Colonic mucosa (tissue), 4 donors: ENCODE results near the gene SLC22A3. TPM values are rescaled to one million over a fixed set of nuclear protein-coding genes. Genes with fewer than 3 reads are reported as not detected.

Experiments used
- DNase-seq: peaks from one replicate; pipeline ENCODE4 v3.0.0-alpha.2; 2020
- H3K27ac ChIP-seq: fragments of 200-600 bp; one replicate; pipeline ENCODE4 v1.8.0; 2021
- H3K27me3 ChIP-seq: fragments of 200-600 bp; one replicate; pipeline ENCODE4 v1.8.0; 2021
- H3K36me3 ChIP-seq: fragments of 200-600 bp; one replicate; pipeline ENCODE4 v1.8.0; 2021
- H3K4me1 ChIP-seq: fragments of 200-600 bp; one replicate; pipeline ENCODE4 v1.8.0; 2021; ENCODE audit warnings: mild to moderate bottlenecking
- H3K4me3 ChIP-seq: fragments of 200-600 bp; one replicate; pipeline ENCODE4 v1.8.0; 2021
- H3K9ac ChIP-seq, 2 donors: one replicate each; pipeline ENCODE4 v1.7.0; 2013; ENCODE audit warnings: control low read depth in 2 of 2, low read depth in 2 of 2, low read length in 2 of 2
- H3K9me3 ChIP-seq: fragments of 200-600 bp; one replicate; pipeline ENCODE4 v1.8.0; 2021
- intact Hi-C: fragments of 100-400 bp; cut with DNase I; formaldehyde crosslinking; loops from one replicate; pipeline ENCODE4 v1.14.1; 2022
- total RNA-seq, 2 donors: library from RNA; stranded (reverse); fragmentation: NEBNext Ultra II Directional in 1 of 2; extraction: Animal tissue kit (Norgen Biotek cat#: 25700) in 1 of 2; gene quantifications; one replicate each; pipeline ENCODE4 v1.2.1, GENCODE V29; 2021
- TF ChIP-seq, protein P1 (sequence below): fragments of 200-600 bp; IDR thresholded peaks from one replicate; pipeline ENCODE4 v1.8.0; 2022; ENCODE audit warnings: antibody characterized with exemption, mild to moderate bottlenecking
- donor health status: healthy.
- donor health status: DM: no; HTN: no; CAD: no.
- donor health status: DM: no; HTN: no; CAD: no.

The SLC22A3 gene
- total RNA-seq, 2 donors from 2014 or later = 2.1 to 2.5 TPM

DNA sequence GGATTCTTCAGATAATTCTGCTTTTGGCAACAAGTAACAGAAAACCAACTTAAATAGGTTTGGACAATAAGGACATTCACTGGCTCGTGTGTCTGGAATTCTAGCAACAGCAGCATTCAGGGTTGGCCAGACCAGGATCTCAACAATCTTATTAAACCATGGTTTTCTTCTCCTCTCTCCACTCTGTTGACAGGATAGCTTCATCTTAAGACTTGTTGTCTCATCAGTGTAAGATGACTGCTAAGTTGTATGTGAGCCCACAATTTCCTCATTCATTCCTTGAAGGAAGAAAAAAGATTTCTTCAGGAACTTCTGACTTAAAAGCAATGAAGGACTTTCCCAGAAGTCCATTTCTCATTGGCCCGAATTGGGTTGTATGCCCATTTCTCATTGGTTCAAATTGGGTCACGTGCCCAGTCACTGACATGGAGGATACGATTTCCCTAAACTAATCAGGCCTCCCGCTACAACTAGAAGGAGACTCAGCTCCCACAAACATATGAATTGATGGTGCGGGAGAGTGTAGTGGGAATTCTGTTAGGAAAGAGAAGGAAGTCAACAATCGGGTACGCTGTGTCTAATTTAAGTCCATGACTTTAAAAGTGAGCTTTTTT is 83.7 kb downstream of the SLC22A3 start:
- no peaks in the 10 kb centered on the region for H3K4me1 ChIP-seq
- H3K36me3 ChIP-seq = no peaks in the 10 kb centered on the region
- no peak overlapping the region for H3K4me3 ChIP-seq
- H3K9ac ChIP-seq = no peak overlapping the region
- intact Hi-C loops = no loop called here
- DNase-seq = no peak
- no peaks in the 10 kb centered on the region for H3K9me3 ChIP-seq
- no peaks in the 10 kb centered on the region for H3K27me3 ChIP-seq
- TF ChIP-seq, protein P1, sequence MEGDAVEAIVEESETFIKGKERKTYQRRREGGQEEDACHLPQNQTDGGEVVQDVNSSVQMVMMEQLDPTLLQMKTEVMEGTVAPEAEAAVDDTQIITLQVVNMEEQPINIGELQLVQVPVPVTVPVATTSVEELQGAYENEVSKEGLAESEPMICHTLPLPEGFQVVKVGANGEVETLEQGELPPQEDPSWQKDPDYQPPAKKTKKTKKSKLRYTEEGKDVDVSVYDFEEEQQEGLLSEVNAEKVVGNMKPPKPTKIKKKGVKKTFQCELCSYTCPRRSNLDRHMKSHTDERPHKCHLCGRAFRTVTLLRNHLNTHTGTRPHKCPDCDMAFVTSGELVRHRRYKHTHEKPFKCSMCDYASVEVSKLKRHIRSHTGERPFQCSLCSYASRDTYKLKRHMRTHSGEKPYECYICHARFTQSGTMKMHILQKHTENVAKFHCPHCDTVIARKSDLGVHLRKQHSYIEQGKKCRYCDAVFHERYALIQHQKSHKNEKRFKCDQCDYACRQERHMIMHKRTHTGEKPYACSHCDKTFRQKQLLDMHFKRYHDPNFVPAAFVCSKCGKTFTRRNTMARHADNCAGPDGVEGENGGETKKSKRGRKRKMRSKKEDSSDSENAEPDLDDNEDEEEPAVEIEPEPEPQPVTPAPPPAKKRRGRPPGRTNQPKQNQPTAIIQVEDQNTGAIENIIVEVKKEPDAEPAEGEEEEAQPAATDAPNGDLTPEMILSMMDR = no peak
- peak overlapping the region; percentile 29 for H3K27ac ChIP-seq

DNA sequence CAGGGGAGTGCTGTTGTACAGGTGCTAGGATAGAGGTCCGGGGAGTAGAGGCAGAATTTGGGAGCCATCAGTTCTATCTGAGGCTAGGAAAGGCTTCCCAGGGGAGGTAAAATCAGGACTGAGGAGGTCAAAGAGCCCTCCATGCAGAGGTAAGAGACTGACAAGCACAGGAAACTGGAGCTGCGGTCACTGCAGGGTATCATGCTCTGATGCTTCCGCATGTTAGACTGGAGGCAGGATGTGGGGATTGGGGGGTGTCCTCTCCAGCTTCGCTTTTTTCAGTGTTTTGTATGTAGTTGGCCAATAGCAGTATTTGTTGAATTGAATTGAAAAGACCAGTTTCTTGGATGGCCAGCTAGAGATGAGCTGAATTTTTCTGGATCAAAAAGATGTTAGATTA is 87.8 kb downstream of the SLC22A3 start:
- Histone ChIP-seq H3K36me3 (no peaks in the 10 kb centered on the region), H3K9me3 (no peaks in the 10 kb centered on the region), H3K27ac (no peak overlapping the region), H3K4me1 (no peaks in the 10 kb centered on the region), H3K9ac (no peak overlapping the region), H3K4me3 (no peak overlapping the region), H3K27me3 (no peaks in the 10 kb centered on the region)
- intact Hi-C loops = no loop called here
- TF ChIP-seq, protein P1 = no peak
- DNase-seq = no peak

- intact Hi-C loops = no loop called here
- TF ChIP-seq, protein P1 = no peak
- H3K4me1 ChIP-seq = no peaks in the 10 kb centered on the region
Measured at GRCh38 chr6:160437154-160437553, 89.0 kb downstream of the SLC22A3 start.

DNA sequence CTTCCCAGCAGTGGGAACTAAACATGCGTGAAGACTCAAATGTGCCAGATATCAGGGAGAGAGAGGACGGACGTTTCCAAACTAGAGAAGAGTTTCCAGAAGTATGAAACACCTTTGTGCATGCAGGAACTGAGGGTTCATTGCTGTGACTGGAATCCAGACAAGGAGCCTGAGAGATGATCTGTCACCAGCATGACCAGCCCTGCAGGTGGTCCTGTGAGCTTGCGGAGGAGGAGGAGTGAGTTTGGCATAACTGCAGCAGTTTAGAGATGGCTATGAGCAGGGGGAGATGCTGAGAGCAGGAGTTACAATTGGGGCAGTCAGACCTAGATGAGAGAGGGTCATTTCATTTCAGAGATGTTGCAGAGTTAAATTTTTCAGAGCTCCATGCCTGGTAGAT is 89.6 kb downstream of the SLC22A3 start:
- intact Hi-C loops = no loop called here
- no peak for DNase-seq
- TF ChIP-seq, protein P1 = no peak
- Histone ChIP-seq H3K9me3 (no peaks in the 10 kb centered on the region), H3K36me3 (no peaks in the 10 kb centered on the region), H3K27me3 (no peaks in the 10 kb centered on the region), H3K27ac (no peak overlapping the region), H3K4me3 (no peak overlapping the region), H3K9ac (no peak overlapping the region), H3K4me1 (no peaks in the 10 kb centered on the region)

More at GRCh38 chr6:160437154-160437553, 89.0 kb downstream of the SLC22A3 start:
- Histone ChIP-seq H3K4me3 (no peak overlapping the region), H3K27me3 (no peaks in the 10 kb centered on the region), H3K9ac (no peak overlapping the region), H3K9me3 (no peaks in the 10 kb centered on the region), H3K27ac (no peak overlapping the region), H3K36me3 (no peaks in the 10 kb centered on the region)
- no peak for DNase-seq

- H3K9me3 ChIP-seq = no peaks in the 10 kb centered on the region
- H3K36me3 ChIP-seq = no peaks in the 10 kb centered on the region
- no peaks in the 10 kb centered on the region for H3K27me3 ChIP-seq
- no peaks in the 10 kb centered on the region for H3K4me1 ChIP-seq
- DNase-seq = no peak
- intact Hi-C loops = no loop called here
- H3K9ac ChIP-seq = no peak overlapping the region
- TF ChIP-seq, protein P1 = no peak
- H3K27ac ChIP-seq = no peak overlapping the region
- no peak overlapping the region for H3K4me3 ChIP-seq
Measured at GRCh38 chr6:160438481-160438880, 90.3 kb downstream of the SLC22A3 start.
